Hindlimb muscle (tissue), 1 donor: ENCODE data around the gene ASH1L. TPM values are rescaled to one million over a fixed set of nuclear protein-coding genes. Genes with fewer than 3 reads are reported as not detected.
"Not testable (repeated sequence)": the region's sequence is repeated elsewhere in the genome, so short reads cannot be mapped to it uniquely, and the experiment has no call there.

Source experiments
- DNase-seq: peaks from one replicate; pipeline ENCODE4 v3.0.0-alpha.2; 2013
- polyA plus RNA-seq: library from polyadenylated mRNA; unstranded; fragments of 120-200 nt; gene quantifications from one replicate; pipeline ENCODE4 v1.2.1, GENCODE V29; 2013; ENCODE audit not compliant: insufficient read length

ASH1L gene
- polyA plus RNA-seq, 1 donor: 27.4 TPM

GRCh38 chr1:155486952-155487351 lies 75.7 kb downstream of the ASH1L start:
- not testable (repeated sequence) for DNase-seq

DNA sequence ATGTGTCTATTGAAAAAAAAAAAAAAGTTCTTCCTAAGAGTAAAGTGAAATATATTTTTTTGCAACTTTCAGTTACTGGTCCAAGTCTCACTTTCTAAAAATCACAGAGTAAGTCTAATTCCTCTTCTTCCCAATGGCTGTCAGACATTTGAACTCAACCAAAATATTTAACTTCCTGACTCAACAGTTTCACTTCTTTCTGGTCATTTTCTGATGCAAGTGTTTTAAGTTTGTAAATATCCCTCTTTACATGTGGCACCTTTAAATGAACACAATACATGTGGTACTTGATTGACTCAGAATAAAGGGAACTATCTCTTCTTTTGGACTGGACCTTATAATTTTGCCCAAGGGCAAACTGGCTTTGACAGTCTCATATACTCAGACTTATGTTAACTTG lies 76.7 kb downstream of the ASH1L start:
- DNase-seq: no peak

- DNase-seq: no peak
Observed at GRCh38 chr1:155485222-155485621, 77.4 kb downstream of the ASH1L start.

- DNase-seq: peak; percentile 66
Observed at GRCh38 chr1:155481741-155482241, 80.8 kb downstream of the ASH1L start.

DNA sequence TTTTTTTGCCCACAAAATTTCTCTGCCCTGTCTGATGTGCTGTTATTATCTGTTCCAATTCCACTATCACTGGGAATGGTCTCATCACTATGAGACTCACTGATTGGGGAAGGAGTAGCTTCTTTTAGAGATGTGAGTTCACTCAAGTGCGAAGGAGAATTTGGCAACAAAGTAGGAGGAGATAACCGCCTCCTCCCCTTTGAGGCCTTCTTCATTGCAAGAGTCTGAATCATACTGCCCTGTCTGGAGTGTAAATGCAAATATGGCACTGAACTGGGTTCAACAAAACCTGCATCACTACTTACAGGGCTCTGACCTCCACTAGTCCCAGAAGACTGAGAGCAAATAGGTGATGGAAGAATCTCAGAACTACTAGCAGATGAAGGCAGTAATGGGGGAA lies 83.4 kb downstream of the ASH1L start:
- DNase-seq: no peak

DNA sequence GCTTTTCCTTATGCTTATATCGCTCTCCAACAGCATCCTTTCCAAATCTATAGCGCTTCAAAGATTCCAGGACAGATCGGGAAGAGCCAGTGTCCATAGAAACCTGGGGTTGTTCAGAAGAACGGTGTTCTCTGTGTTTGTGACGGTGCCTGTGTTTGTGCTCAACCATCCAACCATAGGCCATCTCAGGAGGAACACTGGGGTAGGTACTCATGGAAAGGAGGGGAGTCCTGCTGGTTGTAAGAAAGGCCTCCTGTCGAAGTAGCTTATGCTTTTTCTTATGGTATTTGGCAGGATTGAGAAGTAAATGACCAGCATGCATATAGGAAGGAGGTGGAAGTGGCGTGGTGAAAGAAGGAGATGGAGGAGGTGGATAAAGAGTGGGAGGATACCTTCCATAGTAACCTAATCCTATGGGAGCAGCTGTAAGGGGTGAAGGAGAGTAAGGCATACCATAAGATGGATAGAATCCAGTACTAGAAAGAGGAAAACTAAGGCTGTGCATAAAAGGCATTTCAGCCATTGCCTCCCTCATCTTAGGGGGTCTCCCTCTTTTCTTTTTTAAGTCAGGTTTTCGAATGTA lies 84.2 kb downstream of the ASH1L start:
- DNase-seq: no peak

DNA sequence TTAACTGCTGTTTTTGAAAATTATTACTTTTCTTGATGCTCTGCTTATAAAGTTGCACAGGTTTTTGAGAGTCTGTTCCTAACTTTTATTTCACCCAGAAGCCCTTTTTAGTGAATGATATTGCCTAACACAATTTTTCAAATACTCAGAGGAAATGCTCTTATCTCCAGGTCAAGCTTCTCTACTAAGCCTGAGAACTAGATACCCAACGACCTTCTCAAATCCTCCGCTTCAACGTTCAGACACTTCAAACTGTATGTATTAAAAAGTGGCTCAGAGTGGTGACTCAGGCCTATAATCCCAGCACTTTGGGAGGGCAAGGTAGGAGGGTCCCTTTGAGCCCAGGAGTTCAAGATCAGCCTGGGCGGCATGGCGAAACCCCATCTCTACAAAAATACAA lies 88.5 kb downstream of the ASH1L start:
- DNase-seq: no peak

- DNase-seq: no peak
Observed at GRCh38 chr1:155473151-155473821, 89.3 kb downstream of the ASH1L start.

GRCh38 chr1:155472491-155473083 lies 90.0 kb downstream of the ASH1L start:
- DNase-seq: peak; percentile 14

GRCh38 chr1:155471891-155472290 lies 90.7 kb downstream of the ASH1L start:
- no peak for DNase-seq

DNA sequence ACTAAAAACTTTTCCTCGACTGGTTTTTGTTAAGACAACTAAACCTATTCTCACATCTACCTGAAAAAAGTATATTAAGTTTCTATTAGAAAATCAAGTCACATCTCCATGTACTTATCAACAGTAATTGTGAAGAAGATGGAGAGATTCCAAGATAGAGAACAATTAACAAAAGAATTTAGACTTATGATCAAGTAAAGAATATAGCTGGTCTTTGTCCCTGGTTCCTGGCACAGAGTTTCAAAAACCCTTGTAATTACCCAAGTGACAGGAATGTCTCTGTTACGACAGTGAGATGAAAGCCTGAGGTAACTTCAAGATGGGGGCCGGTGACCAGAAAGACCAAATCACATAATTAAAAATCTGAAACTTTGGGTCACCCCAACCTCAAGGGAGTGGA lies 91.6 kb downstream of the ASH1L start:
- DNase-seq: no peak

DNA sequence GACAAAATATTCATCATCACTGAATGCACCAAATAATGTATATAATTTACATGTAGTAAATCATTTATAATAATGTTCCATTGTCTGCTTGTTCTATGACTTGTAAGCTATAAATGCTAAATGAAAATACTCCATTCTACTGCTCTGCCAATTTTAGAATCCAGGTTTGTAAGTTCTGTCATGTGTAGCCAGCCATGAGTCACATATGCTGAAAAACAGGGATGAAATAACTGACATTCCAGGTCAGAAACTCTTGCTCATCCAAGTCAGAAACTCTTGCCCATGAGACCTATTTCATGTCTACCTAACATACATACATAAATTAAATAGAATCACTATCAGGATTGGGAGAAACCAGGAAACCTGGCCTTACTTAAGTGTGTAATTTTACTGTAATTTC lies 95.6 kb downstream of the ASH1L start:
- DNase-seq: peak; percentile 27

DNA sequence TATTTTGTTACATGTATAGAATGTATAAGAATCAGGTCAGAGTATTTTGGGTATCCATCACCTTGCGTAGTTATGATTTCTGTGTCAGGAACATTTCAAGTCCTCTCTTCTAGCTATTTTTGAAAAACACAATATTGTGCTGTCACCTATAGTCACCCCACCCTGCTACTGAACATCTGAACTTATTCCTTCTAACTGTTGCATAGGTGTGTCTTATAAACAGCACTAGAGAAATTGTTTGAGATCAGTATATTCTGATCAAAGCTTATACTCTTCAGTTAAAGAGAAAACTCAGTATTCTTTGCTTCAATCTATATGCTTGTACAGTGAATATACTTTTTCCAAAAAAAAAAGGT lies 96.0 kb downstream of the ASH1L start:
- DNase-seq: no peak

GRCh38 chr1:155463865-155464650 lies 98.5 kb downstream of the ASH1L start:
- no peak for DNase-seq

GRCh38 chr1:155458111-155458510 lies 104.5 kb downstream of the ASH1L start:
- no peak for DNase-seq

GRCh38 chr1:155457266-155457665 lies 105.3 kb downstream of the ASH1L start:
- no peak for DNase-seq

- no peak for DNase-seq
Observed at GRCh38 chr1:155455588-155456195, 106.9 kb downstream of the ASH1L start.

DNA sequence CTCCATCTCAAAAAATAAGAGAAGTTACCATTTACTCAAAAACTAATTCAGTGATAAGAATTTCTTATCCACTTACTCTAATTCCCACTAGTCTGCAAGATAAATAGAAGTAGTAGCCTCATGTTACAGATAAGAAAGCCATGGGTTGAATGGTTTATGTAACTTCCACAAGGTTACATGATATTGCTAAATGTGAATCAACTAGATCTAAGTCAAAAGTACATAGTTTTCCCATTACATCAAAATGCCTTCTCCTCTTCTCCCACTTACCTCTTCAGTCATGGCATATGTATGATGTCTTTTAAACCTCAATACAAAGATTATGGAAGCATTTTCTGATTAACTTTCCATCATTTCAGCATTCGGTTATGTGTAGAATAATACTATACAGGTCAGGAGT lies 108.5 kb downstream of the ASH1L start:
- DNase-seq: no peak

- DNase-seq: no peak
Observed at GRCh38 chr1:155453141-155453540, 109.5 kb downstream of the ASH1L start.

DNA sequence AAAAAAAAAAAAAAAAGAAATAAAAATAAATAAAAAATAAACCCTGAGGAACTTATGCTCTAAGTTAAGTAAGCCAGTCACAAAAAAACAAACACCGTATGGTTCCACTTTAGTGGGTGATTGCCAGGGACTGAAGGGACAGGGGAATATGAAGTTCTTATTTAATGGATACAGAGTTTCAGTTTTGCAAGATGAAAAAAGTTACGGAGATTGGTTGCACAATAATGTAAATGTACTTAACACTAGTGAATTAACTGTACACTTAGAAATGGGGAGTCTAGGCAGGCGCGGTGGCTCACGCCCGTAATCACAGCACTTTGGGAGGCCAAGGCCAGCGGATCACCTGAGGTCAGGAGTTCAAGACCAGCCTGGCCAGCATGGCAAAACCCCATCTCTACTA lies 111.4 kb downstream of the ASH1L start:
- DNase-seq: no peak

- not testable (repeated sequence) for DNase-seq
Observed at GRCh38 chr1:155442431-155442830, 120.2 kb downstream of the ASH1L start.

GRCh38 chr1:155437405-155437804 lies 125.2 kb downstream of the ASH1L start:
- DNase-seq: no peak

DNA sequence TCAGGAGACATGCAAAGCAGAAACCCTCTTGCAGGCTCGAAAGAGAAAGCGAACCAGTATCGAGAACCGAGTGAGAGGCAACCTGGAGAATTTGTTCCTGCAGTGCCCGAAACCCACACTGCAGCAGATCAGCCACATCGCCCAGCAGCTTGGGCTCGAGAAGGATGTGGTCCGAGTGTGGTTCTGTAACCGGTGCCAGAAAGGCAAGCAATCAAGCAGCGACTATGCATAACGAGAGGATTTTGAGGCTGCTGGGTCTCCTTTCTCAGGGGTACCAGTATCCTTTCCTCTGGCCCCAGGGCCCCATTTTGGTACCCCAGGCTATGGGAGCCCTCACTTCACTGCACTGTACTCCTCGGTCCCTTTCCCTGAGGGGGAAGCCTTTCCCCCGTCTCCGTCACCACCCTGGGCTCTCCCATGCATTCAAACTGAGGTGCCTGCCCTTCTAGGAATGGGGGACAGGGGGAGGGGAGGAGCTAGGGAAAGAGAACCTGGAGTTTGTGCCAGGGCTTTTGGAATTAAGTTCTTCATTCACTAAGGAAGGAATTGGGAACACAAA lies 128.7 kb downstream of the ASH1L start:
- DNase-seq: not testable (repeated sequence)
